HG02943 (cell line): ENCODE data around the gene PGGT1B.

Experiments used
- ATAC-seq: cut with Tn5 transposase; IDR thresholded peaks from one replicate; pipeline ENCODE4 v1.9.1; 2021; ENCODE audit warnings: mild to moderate bottlenecking, low read depth, moderate library complexity; ENCODE audit not compliant: unreplicated experiment

PGGT1B gene

DNA sequence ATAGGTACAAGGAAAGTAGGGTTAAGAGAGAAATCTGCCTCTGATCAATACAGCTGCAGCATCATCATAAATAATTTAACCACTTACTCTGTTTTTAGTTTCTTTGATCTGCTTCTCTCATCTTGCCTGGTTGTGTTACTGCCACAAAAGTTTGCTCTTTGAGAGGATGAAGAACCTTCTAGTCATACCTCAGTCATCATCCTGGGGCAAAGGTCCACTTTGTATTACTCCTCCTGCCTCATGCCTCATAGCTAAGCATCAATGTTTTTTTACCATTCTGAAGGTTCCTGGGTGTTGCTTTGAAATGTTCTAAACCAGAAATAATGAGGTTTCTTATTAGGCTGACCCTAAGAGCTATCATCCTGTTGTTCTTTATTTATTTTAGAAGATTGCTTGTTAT, 75.9 kb downstream of the PGGT1B start:
- no peak for ATAC-seq

DNA sequence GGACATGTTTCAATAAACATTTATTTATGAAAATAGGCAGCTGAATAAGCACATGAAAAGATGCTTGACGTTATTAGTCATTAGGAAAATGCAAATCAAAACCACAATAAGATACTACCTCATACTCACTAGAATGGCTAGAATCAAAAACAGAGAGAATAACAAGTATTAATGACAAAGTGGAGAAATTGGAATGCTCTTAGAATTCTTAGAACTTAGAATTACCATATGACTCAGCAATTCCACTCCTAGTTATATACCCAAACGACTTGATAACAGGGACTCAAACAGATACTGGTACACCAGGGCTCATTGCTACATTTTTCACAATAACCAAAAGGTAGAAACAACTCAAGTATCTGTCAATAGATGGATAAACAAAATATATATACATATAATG, 77.9 kb downstream of the PGGT1B start:
- no peak for ATAC-seq

DNA sequence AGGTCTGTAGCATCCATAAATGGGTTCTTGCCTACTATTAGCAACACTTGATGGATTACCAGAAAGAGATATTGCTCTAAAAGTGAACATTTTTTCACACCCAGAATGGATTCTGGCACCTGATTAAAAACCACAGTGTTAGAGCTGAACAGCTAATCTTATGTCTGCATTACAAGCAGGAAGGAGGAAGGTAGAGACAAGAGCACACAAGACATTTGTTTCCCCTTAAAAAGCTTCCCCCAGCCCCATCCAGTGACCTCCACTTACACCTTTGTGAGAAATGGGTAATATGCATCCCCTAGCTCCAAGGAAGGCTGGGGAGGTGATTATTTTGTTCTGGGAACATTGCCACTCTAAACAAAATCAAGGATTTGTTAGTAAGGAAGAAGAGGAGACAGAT, 80.9 kb downstream of the PGGT1B start:
- no peak for ATAC-seq

DNA sequence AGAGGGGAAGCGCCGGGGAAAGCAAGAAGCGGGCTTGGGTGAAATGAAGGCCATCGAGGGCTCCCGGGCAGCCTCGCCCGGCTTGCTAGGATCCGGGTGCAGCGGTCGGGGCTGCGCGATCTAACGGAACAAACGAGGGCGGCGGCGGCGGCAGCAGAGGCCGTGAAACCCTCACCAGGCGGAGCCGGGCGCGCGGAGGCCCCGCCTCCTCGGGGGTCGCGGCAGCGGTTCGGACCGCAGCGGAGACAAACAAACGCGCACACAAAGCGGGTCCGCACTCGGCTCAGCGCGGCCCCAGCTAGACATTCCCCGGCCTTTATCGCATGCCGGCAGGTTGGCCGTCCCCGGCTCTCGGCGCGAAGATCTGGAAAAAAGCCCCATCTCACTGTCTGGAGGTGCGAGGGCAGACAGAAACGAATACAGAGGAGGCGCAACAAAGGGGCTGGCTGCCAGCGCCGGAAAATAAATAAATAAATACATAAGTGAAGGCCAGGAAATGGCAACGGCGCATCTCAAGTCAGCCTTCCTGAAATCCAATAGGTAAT, 82.4 kb downstream of the PGGT1B start:
- no peak for ATAC-seq

DNA sequence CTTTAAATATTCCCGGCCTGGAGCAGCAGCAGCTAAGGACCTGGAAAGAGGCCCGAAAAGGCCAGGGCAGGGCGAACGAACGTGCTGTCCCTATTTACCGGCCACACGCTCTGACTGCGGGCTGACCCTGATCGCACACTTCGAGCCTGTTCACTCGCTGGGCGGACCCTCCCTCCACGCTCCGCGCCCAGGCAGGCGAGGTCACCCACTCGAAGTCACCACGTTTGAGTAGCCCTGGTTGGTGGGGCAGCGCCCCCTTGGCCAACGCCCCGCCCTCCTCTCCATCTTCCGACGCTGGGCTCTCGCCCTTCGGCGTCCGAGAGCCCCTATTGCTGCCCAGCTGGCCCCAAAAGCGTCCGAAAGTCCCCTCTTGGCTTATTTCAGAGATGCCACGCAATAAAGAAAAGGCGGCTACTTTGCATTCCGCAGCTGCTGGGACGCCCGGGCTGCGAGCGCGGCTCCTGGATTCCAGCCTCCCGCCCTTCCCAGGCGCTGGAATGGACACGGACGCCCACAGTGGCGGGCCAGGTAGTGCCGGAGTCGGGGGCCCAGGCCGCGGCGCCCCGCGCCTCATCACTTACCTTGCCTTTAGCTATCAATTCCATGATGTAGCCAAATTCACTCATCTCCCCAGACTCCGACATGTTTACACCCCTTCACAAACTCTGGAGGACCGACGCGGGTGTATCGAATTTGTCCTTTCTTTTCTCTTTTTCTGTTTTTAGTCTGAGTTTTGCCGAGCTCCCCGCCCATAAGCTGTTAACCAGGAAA, 83.1 kb downstream of the PGGT1B start:
- no peak for ATAC-seq

DNA sequence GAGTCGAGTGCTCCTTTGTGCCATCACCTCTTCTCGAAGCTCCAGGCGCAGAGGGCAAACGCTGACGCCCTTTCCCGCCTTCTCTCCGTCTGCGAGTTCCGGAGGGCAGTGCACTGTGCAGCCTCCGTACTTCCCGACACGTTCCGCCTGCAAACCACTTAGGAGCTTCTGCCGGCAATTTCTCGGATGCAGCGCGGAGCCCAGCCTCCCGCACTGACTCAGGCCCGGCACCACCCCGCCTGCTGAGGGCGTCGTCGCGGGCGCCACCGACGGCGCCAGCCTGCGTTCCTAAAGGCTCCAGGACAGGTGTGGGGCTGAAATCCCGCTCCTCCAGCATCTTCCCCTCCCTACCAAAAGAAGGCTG, 83.7 kb downstream of the PGGT1B start:
- ATAC-seq, result no peak

DNA sequence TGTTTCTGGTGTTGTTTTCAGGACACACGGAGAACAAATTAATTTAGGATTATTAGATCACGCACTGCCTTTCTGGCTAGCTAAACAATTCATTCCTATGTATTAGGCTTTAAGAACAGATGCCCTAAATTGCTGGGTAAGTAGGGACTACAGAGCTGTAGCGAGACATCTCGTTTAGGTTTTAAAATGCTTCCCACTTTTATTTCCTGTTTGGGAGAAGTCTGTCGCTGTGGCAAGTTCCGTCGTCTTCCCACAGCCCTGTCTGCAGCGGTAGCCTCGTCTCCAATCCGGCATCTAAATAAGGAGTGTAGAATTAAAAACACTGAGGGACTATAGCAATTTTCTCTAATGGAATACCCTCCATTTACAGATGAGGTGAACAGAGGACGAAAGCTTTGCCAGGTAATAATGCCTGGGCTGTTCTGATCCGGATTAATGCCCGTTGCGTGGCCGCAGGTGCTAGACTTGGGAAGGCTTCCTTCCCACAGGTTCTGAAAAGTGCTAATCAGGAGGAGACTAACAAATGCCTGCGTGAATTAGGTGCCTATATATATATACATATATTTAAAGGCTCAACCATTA, 91.7 kb downstream of the PGGT1B start:
- ATAC-seq, result no peak

DNA sequence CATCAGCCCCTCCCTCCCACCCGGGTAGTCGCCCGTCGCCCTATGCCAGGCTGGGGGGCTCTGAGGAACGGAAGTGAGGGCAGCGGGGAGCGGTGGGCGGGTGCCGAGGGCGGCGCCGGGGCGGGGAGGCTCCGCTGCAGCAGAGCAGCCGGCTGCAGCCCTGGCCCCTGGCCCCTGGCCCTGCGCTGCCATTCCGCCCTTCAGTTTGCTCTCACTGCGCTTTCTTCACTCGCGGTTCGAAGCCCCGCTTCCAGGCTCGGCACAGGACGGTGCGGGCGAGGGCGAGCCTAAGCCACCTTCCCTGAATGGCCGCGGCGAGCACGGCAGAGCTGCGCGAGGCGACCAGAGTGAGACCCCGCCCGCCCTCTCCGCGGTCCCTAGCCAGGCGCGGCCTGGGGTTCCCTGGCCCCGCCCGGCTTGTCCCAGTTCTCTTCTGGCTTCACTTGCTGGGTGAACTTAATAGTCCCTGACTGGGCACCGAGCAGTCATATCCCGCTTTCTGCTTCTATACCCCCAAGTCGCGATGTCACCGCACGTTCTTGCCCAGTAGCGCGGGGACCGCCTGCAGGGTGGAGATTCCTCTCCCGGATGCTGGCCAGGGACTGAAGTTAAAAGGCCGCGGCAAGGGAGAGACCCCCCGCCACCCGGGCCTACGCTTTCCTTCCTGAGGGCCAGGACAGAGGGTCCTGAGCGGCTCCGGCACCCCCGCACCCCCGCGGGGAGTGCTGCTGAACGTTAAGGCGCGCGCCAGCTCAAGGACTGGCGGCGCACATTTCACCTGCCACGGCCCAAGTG, 92.3 kb downstream of the PGGT1B start:
- peak; percentile 44 for ATAC-seq

DNA sequence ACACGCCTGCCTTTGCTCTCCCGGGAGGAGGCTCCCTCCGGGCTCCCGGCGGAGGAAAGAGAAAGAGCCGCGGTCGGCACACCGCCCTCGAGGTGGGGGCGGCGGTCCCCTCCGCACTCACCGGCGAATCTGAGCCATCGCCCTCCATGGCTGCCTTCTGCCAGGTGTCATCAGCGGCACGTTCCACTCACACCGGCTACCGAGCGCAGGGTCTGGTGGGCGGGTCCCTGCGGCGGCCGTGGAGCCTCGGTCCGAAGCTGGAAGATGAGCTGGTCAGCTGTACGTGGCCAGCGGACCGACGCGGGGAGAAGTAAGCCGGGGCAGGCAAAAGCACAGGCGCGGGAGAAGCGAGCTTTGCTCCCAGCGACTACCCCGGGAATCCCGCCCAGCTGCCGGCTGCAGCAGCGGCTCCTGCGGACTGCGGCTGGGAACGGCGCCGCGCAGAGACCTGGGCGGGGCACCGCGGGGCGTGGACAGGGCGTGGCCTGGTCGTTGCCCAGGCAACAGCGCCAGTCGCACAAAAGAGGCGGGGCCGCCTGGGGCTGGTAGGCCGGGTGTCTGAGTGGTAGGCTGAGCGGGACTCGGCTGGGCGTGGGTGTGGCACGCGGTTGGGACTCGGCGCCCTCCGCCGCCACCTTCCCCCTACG, 93.1 kb downstream of the PGGT1B start, which contains the start of gene TRIM36:
Gene TRIM36 (minus strand): TSS at position 422 of the 647 bp plus-strand sequence. CDS start 274 bp downstream, at position 148.
- peak; percentile 99 for ATAC-seq

DNA sequence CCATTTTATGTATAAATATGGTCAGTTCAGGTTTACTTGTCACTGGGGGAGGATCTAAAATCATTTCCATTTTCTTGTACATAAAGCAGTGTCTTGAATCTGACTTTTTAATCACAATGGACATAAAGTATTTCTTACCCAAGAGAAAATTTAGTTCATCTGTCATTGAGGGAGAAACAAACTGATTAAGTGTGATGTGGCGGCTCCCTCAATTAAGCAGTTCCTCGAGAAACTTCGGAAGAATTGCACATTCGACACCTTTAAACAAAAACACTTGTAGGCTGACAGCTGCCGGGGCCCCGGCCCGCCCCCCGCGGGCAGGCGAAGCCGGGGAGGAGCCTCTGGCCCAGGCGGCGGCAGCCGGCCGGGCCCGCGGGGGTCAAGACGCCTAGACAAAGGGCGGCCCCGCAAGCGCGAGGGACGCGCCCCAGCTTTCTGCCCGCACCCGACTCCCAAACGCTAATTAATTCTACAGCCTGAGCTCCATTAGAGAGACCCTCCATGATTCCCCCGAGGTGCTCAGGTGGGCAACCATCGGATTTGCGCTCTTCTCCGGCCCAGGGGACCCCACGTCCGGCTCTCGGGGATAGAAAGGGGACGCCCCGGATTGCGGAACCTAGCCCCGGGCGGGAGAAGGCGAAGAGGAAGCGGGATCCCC, 93.7 kb downstream of the PGGT1B start:
- ATAC-seq, result peak; percentile 14

DNA sequence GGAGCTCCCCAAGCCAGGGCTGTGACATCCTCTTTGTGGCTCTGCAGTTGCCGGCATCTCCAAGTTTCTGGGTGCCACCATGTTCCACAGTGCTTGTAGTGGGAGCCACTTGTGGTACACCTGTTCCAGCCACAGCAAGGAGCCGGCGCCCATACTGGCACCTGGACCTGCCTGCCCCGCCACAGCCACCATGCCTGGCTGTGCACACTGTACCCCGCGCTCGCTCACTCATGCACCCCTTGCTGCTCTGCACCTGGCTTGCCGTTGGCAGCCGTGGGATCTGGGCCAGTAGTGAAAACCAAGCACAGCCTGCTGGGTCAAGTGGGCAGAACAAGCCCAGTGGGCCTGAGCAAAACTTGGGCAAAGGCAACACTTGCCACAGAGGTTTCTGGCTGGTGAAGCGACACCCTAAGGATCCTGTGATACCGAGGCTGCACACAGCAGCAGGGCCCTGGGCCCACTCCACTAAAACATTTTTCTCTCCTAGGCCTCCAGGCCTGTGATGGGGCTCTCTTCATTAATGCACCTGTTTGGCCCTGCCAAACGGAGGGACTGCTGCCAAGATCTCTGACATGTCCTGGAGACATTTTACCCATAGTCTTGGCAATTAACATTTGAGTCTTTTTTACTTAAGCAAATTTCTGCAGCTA, 95.8 kb downstream of the PGGT1B start:
- ATAC-seq, result no peak

DNA sequence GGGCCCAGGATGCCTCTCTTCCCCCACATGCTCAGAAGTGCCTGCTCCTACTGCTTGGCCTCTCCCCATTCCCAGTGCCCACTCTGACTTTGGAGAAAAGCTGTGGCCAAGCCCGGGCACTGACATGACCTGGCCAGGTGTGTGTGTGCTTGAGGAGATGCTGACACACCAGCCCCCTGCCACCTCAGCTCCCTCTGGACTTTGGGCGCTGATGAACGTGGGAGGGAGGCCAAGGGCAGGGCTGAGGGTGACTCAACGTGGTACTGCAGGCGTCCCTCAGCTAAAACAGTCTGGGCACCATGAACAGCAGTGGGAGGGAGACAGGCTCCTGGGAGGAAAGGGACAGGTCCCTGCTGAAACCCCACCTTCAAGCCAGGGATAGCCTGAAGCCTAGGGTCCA, 96.9 kb downstream of the PGGT1B start:
- no peak for ATAC-seq

DNA sequence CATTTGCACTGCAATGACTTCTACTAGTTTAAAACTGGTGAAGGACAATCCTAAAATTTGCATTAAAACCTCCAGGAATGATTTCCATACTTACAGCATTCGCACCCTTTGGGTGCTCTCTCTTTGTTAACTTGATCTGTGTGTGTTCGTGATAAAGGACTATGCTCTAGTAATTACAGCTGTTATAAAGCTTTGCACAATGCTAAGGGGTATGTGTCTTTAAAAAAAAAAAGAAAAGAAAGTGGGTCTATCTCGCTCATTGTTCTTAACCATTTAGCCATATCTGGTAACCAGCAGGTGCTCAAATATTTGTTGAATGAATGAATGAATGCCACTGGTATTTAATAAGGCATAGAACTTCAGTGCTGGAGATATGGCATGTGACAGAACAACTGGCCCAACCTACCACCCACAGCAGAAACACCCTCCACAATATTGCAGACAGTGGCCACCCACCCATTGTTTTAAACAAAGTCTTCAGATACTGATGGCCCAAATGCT, 101.7 kb downstream of the PGGT1B start:
- ATAC-seq, result no peak
